Thoracic aorta (tissue), 2 donors: ENCODE data around the gene CPA1. TPM values are rescaled to one million over a fixed set of nuclear protein-coding genes. Genes with fewer than 3 reads are reported as not detected.

Experiments used
- ATAC-seq: fragments of 150-250 bp; one replicate; pipeline ENCODE4 v1.8.0; 2017; ENCODE audit warnings: low read depth; ENCODE audit not compliant: insufficient number of reproducible peaks, low FRiP score
- DNase-seq: peaks from one replicate; pipeline ENCODE4 v3.0.0-alpha.2; 2020; ENCODE audit warnings: low spot score
- H3K27ac ChIP-seq, 2 donors: fragments of 200-600 bp; sonication (generic); 1 replicate in 1 of 2; 2 replicates in 1 of 2; pipeline ENCODE4 v1.5.1; 2016; ENCODE audit warnings: mild to moderate bottlenecking in 2 of 2, moderate library complexity in 2 of 2
- H3K27me3 ChIP-seq: fragments of 200-600 bp; sonication (generic); replicated peaks from 2 replicates; pipeline ENCODE4 v1.6.0; 2016; ENCODE audit warnings: mild to moderate bottlenecking; ENCODE audit not compliant: insufficient read depth
- H3K36me3 ChIP-seq: fragments of 200-600 bp; sonication (generic); one replicate; pipeline ENCODE4 v1.5.1; 2016
- H3K4me1 ChIP-seq, 2 donors: fragments of 200-600 bp; sonication (generic); 1 replicate in 1 of 2; 2 replicates in 1 of 2; pipeline versions ENCODE4 v1.5.1 to v1.6.0; 2016; ENCODE audit warnings: low read depth in 2 of 2, mild to moderate bottlenecking in 1 of 2; ENCODE audit not compliant: control insufficient read depth in 1 of 2
- H3K4me3 ChIP-seq: fragments of 200-600 bp; sonication (generic); 2 replicates; pipeline ENCODE4 v1.5.1; 2016; ENCODE audit warnings: mild to moderate bottlenecking
- H3K9me3 ChIP-seq: fragments of 200-600 bp; sonication (generic); 2 replicates; pipeline ENCODE4 v1.5.1; 2016
- CTCF ChIP-seq: fragments of 200-600 bp; sonication (generic); IDR thresholded peaks from one replicate; pipeline ENCODE4 v1.5.1; 2019; ENCODE audit warnings: antibody characterized with exemption
- total RNA-seq, 2 donors: library from RNA; depleted of rRNA; stranded (reverse); fragments of >200 nt; gene quantifications; one replicate each; pipeline versions ENCODE4 v1.1.0 to v1.2.3, GENCODE V29; 2016

CPA1 gene
- total RNA-seq, 2 donors from 2014 or later: 1.8 to 4.1 TPM

- TF ChIP-seq CTCF: no peak
- H3K9me3 ChIP-seq: no peaks in the 10 kb centered on the region
- H3K4me3 ChIP-seq: no peak overlapping the region
- ATAC-seq (no peak), DNase-seq (no peak)
- H3K27ac ChIP-seq: no peak overlapping the region
- no peaks in the 10 kb centered on the region for H3K27me3 ChIP-seq
- H3K36me3 ChIP-seq: no peaks in the 10 kb centered on the region
- peaks cover 28 to 44% of the 10 kb centered on the region in 2 donors for H3K4me1 ChIP-seq
Observed at GRCh38 chr7:130377178-130377577, 3.1 kb upstream of the CPA1 start.

- Histone ChIP-seq H3K9me3 (no peaks in the 10 kb centered on the region), H3K27me3 (no peaks in the 10 kb centered on the region), H3K4me3 (no peak overlapping the region), H3K4me1 (peaks cover 15 to 26% of the 10 kb centered on the region in 2 donors), H3K27ac (no peak overlapping the region), H3K36me3 (no peaks in the 10 kb centered on the region)
- DNase-seq (no peak), ATAC-seq (no peak)
- no peak for TF ChIP-seq CTCF
Observed at GRCh38 chr7:130379019-130379418, 1.3 kb upstream of the CPA1 start.

- Histone ChIP-seq H3K27ac (peak overlapping the region; percentile 3 to 19), H3K27me3 (no peaks in the 10 kb centered on the region)
Observed at GRCh38 chr7:130379532-130379920, 768 bp upstream of the CPA1 start.

GRCh38 chr7:130380861-130381455 is 664 bp downstream of the CPA1 start:
- H3K27ac ChIP-seq: no peak overlapping the region
- H3K4me3 ChIP-seq: no peak overlapping the region
- H3K27me3 ChIP-seq: no peaks in the 10 kb centered on the region
- no peaks in the 10 kb centered on the region for H3K9me3 ChIP-seq
- TF ChIP-seq CTCF: no peak
- DNase-seq: no peak
- H3K36me3 ChIP-seq: no peaks in the 10 kb centered on the region
- H3K4me1 ChIP-seq: peaks cover 8 to 16% of the 10 kb centered on the region in 2 donors
- ATAC-seq: no peak

More at GRCh38 chr7:130379532-130379920, 768 bp upstream of the CPA1 start:
- Histone ChIP-seq H3K4me1 (peaks cover 10 to 21% of the 10 kb centered on the region in 2 donors), H3K36me3 (no peaks in the 10 kb centered on the region), H3K4me3 (no peak overlapping the region), H3K9me3 (no peaks in the 10 kb centered on the region)
- no peak for TF ChIP-seq CTCF
- ATAC-seq: no peak
- DNase-seq: no peak

GRCh38 chr7:130381468-130382312 is 1.4 kb downstream of the CPA1 start:
- no peak for ATAC-seq

More at GRCh38 chr7:130381468-130382312, 1.4 kb downstream of the CPA1 start:
- no peak overlapping the region for H3K4me3 ChIP-seq
- no peaks in the 10 kb centered on the region for H3K27me3 ChIP-seq
- H3K9me3 ChIP-seq: no peaks in the 10 kb centered on the region
- H3K36me3 ChIP-seq: no peaks in the 10 kb centered on the region
- no peak overlapping the region for H3K27ac ChIP-seq
- H3K4me1 ChIP-seq: peaks cover 8 to 16% of the 10 kb centered on the region in 2 donors
- no peak for DNase-seq
- no peak for TF ChIP-seq CTCF
